K562 (cell line): ENCODE data around the gene NUP50. TPM values are rescaled to one million over a fixed set of nuclear protein-coding genes. Genes with fewer than 3 reads are reported as not detected.

Experiments used
- CREB3L1 ChIP-seq: fragments of 450-650 bp; IDR thresholded peaks from 2 replicates; pipeline ENCODE4 v1.6.1; 2014; ENCODE audit warnings: low read depth, mild to moderate bottlenecking, moderate library complexity, borderline replicate concordance
- GATAD2B ChIP-seq: fragments of 450-650 bp; IDR thresholded peaks from 2 replicates; pipeline ENCODE4 v1.6.1; 2017; ENCODE audit warnings: mild to moderate bottlenecking, borderline replicate concordance
- GTF3C2 ChIP-seq: IDR thresholded peaks from 3 replicates; pipeline ENCODE4 v1.6.1; 2011; ENCODE audit warnings: borderline replicate concordance, mild to moderate bottlenecking, moderate library complexity; ENCODE audit not compliant: insufficient read length; ENCODE audit errors: extremely low read depth
- HNRNPK ChIP-seq: fragments of 200-400 bp; formaldehyde crosslinking; IDR thresholded peaks from one replicate; pipeline ENCODE4 v1.6.1; 2018; ENCODE audit warnings: mild to moderate bottlenecking, low read depth, low read length; ENCODE audit not compliant: poor library complexity, severe bottlenecking
- MBD1 ChIP-seq: fragments of 250-450 bp; sonication (Bioruptor Pico); IDR thresholded peaks from 2 replicates; pipeline ENCODE4 v1.8.0; 2022; ENCODE audit warnings: inconsistent platforms
- SREBF2 ChIP-seq: sonication (generic); formaldehyde crosslinking; IDR thresholded peaks from 2 replicates; pipeline ENCODE4 v1.4.0; 2020; ENCODE audit warnings: mild to moderate bottlenecking, missing genetic modification reagents
- ZBTB34 ChIP-seq: fragments of 250-450 bp; sonication (Bioruptor Pico); IDR thresholded peaks from 2 replicates; pipeline ENCODE4 v1.8.0; 2021; ENCODE audit warnings: mild to moderate bottlenecking, moderate library complexity
- ZNF282 ChIP-seq: sonication (generic); formaldehyde crosslinking; IDR thresholded peaks from 2 replicates; pipeline ENCODE4 v1.8.1; 2023; ENCODE audit warnings: missing genetic modification reagents
- ZNF507 ChIP-seq: conservative IDR thresholded peaks from 2 replicates; pipeline ENCODE4 v1.6.1; 2017; ENCODE audit warnings: missing genetic modification characterization, missing compliant biosample characterization
- polyA plus RNA-seq, 8 experiments: library from polyadenylated mRNA; depleted of rRNA in 4 of 8; stranded (reverse) in 5 of 8; unstranded in 3 of 8; fragments of >200 nt; fragmentation: Nextera tagmentation in 2 of 8; fragmentation: Illumina TruSeq in 1 of 8; extraction: Ambion mirVana in 2 of 8; extraction: Trizol in 1 of 8; gene quantifications; 2 replicates each; pipeline versions ENCODE4 v1.2.1 to v1.2.3, GENCODE V29; 2011 to 2014; ENCODE audit warnings: inconsistent platforms in 1 of 8, missing spikeins in 1 of 8
- total RNA-seq, 7 experiments: library from RNA; depleted of rRNA in 6 of 7; stranded (reverse); fragments of >200 nt in 6 of 7; fragmentation: Illumina TruSeq in 2 of 7; extraction: Trizol in 2 of 7; gene quantifications; 2 replicates each; pipeline versions ENCODE4 v1.2.1 to v1.2.3, GENCODE V29; 2011 to 2021; ENCODE audit warnings: low replicate concordance in 1 of 7
- TF ChIP-seq, protein P1 (sequence below): fragments of 250-450 bp; sonication (Bioruptor Pico); IDR thresholded peaks from 2 replicates; pipeline ENCODE4 v1.4.0; 2020; ENCODE audit warnings: mild to moderate bottlenecking, moderate library complexity
- TF ChIP-seq, protein P2 (sequence below): fragments of 450-650 bp; formaldehyde crosslinking; IDR thresholded peaks from 2 replicates; pipeline ENCODE4 v1.4.0; 2020; ENCODE audit warnings: mild to moderate bottlenecking

NUP50 gene
- total and polyA plus RNA-seq, 9 of the 15 experiments (the other 6 are each of a cell fraction or from before 2014, with no cell fraction given), result 23.8 to 83.7 (median 55.3) TPM

GRCh38 chr22:45163451-45164269 is at the start of gene NUP50 (continued):
- TF ChIP-seq, protein P1, sequence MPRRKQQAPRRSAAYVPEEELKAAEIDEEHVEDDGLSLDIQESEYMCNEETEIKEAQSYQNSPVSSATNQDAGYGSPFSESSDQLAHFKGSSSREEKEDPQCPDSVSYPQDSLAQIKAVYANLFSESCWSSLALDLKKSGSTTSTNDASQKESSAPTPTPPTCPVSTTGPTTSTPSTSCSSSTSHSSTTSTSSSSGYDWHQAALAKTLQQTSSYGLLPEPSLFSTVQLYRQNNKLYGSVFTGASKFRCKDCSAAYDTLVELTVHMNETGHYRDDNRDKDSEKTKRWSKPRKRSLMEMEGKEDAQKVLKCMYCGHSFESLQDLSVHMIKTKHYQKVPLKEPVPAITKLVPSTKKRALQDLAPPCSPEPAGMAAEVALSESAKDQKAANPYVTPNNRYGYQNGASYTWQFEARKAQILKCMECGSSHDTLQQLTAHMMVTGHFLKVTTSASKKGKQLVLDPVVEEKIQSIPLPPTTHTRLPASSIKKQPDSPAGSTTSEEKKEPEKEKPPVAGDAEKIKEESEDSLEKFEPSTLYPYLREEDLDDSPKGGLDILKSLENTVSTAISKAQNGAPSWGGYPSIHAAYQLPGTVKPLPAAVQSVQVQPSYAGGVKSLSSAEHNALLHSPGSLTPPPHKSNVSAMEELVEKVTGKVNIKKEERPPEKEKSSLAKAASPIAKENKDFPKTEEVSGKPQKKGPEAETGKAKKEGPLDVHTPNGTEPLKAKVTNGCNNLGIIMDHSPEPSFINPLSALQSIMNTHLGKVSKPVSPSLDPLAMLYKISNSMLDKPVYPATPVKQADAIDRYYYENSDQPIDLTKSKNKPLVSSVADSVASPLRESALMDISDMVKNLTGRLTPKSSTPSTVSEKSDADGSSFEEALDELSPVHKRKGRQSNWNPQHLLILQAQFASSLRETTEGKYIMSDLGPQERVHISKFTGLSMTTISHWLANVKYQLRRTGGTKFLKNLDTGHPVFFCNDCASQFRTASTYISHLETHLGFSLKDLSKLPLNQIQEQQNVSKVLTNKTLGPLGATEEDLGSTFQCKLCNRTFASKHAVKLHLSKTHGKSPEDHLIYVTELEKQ (CRISPR knock-in tag), result no peak
- TF ChIP-seq CREB3L1 (no peak; the same call in 1 of the 2 replicates), GTF3C2 (no peak), SREBF2 (CRISPR knock-in tag) (no peak), HNRNPK (no peak), ZNF507 (tag) (no peak), ZBTB34 (no peak), ZNF282 (CRISPR knock-in tag) (no peak), MBD1 (CRISPR knock-in tag) (no peak), GATAD2B (no peak)
- TF ChIP-seq, protein P2, sequence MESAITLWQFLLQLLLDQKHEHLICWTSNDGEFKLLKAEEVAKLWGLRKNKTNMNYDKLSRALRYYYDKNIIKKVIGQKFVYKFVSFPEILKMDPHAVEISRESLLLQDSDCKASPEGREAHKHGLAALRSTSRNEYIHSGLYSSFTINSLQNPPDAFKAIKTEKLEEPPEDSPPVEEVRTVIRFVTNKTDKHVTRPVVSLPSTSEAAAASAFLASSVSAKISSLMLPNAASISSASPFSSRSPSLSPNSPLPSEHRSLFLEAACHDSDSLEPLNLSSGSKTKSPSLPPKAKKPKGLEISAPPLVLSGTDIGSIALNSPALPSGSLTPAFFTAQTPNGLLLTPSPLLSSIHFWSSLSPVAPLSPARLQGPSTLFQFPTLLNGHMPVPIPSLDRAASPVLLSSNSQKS (CRISPR knock-in tag), result no peak
